Astrocyte of the hippocampus (primary cell): ENCODE measurements around the gene CPA4.
A peak's percentile ranks its signal among the peaks of the same experiment; 100 is the strongest.

ENCODE experiments used
- DNase-seq: peaks from one replicate; pipeline ENCODE4 v3.0.0; 2011; ENCODE audit warnings: low read depth, low spot score

CPA4 gene

GRCh38 chr7:130344271-130344866 is 51.4 kb downstream of the CPA4 start, which contains the start of gene CPA5:
TSS of gene CPA5 (plus strand) at chr7:130344816. CDS start at chr7:130346486, 1,670 bp downstream.
- DNase-seq, result no peak

- DNase-seq, result peak; percentile 31
Observed at GRCh38 chr7:130345136-130345535, 52.2 kb downstream of the CPA4 start.

GRCh38 chr7:130345725-130346124 is 52.8 kb downstream of the CPA4 start:
- DNase-seq, result no peak

- DNase-seq, result no peak
Observed at GRCh38 chr7:130346177-130346905, 53.4 kb downstream of the CPA4 start.

GRCh38 chr7:130346941-130347340 is 54.0 kb downstream of the CPA4 start:
- no peak for DNase-seq

- DNase-seq, result no peak
Observed at GRCh38 chr7:130349911-130350782, 57.2 kb downstream of the CPA4 start.

- peak; percentile 32 for DNase-seq
Observed at GRCh38 chr7:130350945-130351790, 58.2 kb downstream of the CPA4 start.

- DNase-seq, result no peak
Observed at GRCh38 chr7:130351791-130352090, 58.8 kb downstream of the CPA4 start.

GRCh38 chr7:130352194-130353074 is 59.5 kb downstream of the CPA4 start:
- peak; percentile 80 for DNase-seq

GRCh38 chr7:130353196-130353595 is 60.2 kb downstream of the CPA4 start:
- no peak for DNase-seq

GRCh38 chr7:130356121-130356875 is 63.3 kb downstream of the CPA4 start:
- peak; percentile 98 for DNase-seq

GRCh38 chr7:130356876-130357611 is 64.1 kb downstream of the CPA4 start:
- peak; percentile 87 for DNase-seq

- no peak for DNase-seq
Observed at GRCh38 chr7:130358471-130358870, 65.5 kb downstream of the CPA4 start.

GRCh38 chr7:130359276-130359857 is 66.4 kb downstream of the CPA4 start:
- no peak for DNase-seq

GRCh38 chr7:130360518-130360917 is 67.6 kb downstream of the CPA4 start:
- no peak for DNase-seq

GRCh38 chr7:130361681-130362080 is 68.7 kb downstream of the CPA4 start:
- no peak for DNase-seq

GRCh38 chr7:130362251-130362816 is 69.4 kb downstream of the CPA4 start:
- DNase-seq, result no peak
